Naive thymus-derived CD8-positive, alpha-beta T cell (primary cell): ENCODE results near the gene NPFFR1. TPM values are rescaled to one million over a fixed set of nuclear protein-coding genes. Genes with fewer than 3 reads are reported as not detected.

ENCODE experiments used
- ATAC-seq, 2 donors: fragments of 150-1000 bp; cut with Tn5 transposase in 1 of 2; sonication (Bioruptor Pico), chemical (Tn5 transposase) in 1 of 2; 1 replicate in 1 of 2; 2 replicates in 1 of 2; pipeline ENCODE4 v1.10.0; 2021; ENCODE audit warnings: mild to moderate bottlenecking in 2 of 2, moderate library complexity in 2 of 2
- POLR2A ChIA-PET: fragments of 350-600 bp; sonication (Branson Sonifier 250); formaldehyde crosslinking; loops from one replicate; lab custom pipeline; 2021; ENCODE audit warnings: antibody characterized with exemption; lab: Charles Lee
- DNase-seq, 10 donors: peaks; one replicate each; pipeline versions ENCODE4 v3.0.0 to v3.0.0-alpha.2; 2020 to 2022
- H3K27ac Mint-ChIP-seq, 10 donors: one replicate each; pipeline ENCODE4 v1.8.0; 2020 to 2022; ENCODE audit warnings: mild to moderate bottlenecking in 10 of 10, mixed read lengths in 10 of 10, moderate library complexity in 4 of 10, inconsistent platforms in 1 of 10
- H3K27me3 Mint-ChIP-seq, 5 donors: one replicate each; pipeline ENCODE4 v1.8.0; 2021 to 2022; ENCODE audit warnings: mixed read lengths in 5 of 5
- H3K36me3 Mint-ChIP-seq, 3 donors: one replicate each; pipeline ENCODE4 v1.8.0; 2020 to 2022; ENCODE audit warnings: mixed read lengths in 3 of 3, mild to moderate bottlenecking in 2 of 3, inconsistent platforms in 1 of 3
- H3K4me1 Mint-ChIP-seq, 4 donors: one replicate each; pipeline ENCODE4 v1.8.0; 2021 to 2022; ENCODE audit warnings: mixed read lengths in 4 of 4
- H3K4me3 Mint-ChIP-seq, 10 donors: one replicate each; pipeline ENCODE4 v1.8.0; 2020 to 2022; ENCODE audit warnings: mild to moderate bottlenecking in 10 of 10, mixed read lengths in 10 of 10, moderate library complexity in 6 of 10, inconsistent platforms in 1 of 10
- H3K9me3 Mint-ChIP-seq, 9 donors: one replicate each; pipeline ENCODE4 v1.8.0; 2020 to 2022; ENCODE audit warnings: mixed read lengths in 9 of 9, mild to moderate bottlenecking in 3 of 9, inconsistent platforms in 1 of 9, moderate library complexity in 1 of 9
- polyA plus RNA-seq, 3 donors: library from polyadenylated mRNA; unstranded; fragments of 300-500 nt; fragmentation: Illumina TruSeq; gene quantifications; one replicate each; pipeline ENCODE4 v1.2.3, GENCODE V29; 2021
- total RNA-seq, 8 experiments: library from RNA in 2 of 8; stranded (reverse) in 2 of 8; gene quantifications; one replicate each; pipeline ENCODE4 v1.2.3 and lab custom pipeline; 2021 to 2026

NPFFR1 gene
- total and polyA plus RNA-seq, 5 experiments from 2014 or later = not detected

DNA sequence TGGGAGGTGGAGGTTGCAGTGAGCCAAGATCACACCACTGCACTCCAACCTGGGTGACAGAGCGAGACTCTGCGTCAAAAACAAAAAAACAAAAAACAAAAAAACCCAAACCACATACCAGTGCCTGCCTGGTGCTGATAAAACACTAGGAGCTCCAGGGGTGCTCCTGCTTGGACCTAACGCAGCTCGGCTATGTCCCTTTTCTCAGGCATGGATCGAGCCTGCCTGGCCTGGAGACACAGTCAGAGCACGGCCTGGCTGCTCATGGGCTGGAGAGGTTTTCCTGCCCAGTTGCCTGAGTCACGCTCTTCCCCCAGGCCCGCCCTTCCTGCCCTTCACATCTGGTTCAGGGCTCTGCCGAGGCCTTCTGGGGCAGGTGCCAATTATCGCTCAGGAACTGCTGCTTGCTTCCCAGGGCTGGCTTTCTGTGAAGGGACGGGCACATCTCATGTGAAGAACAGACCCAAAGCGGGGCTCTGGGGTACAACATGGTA lies 12.6 kb upstream of the NPFFR1 start:
- H3K4me3 Mint-ChIP-seq = no peak overlapping the region
- H3K36me3 Mint-ChIP-seq = no peaks in the 10 kb centered on the region
- peaks cover 0 to 6% (median 1%) of the 10 kb centered on the region in 4 donors for H3K4me1 Mint-ChIP-seq
- ATAC-seq (no peak), DNase-seq (no peak)
- H3K27me3 Mint-ChIP-seq = no peaks in the 10 kb centered on the region
- H3K27ac Mint-ChIP-seq = peak overlapping the region in 1 of 10 donors; percentile 33
- POLR2A ChIA-PET = no interaction called here
- H3K9me3 Mint-ChIP-seq = no peaks in the 10 kb centered on the region

DNA sequence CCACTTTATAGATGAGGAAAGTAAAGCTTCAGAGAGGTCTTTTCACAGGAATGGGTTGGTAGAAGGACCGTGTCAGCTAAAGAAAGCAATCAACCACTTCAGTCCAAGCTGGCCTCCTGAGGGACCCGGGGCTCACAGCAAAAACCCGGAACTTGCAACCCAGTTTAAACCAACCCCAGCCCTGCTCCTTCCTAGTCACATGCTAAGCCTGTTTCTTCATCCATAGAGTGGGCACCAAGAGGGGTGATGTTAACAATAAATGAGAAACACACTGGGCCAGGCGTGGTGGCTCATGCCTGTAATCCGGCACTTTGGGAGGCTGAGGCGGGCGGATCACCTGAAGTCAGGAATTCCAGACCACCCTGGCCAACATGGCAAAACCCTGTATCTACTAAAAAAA lies 12.1 kb upstream of the NPFFR1 start:
- Mint-ChIP-seq H3K9me3 (no peaks in the 10 kb centered on the region), H3K27ac (no peak overlapping the region), H3K4me3 (no peak overlapping the region), H3K4me1 (peaks cover 0 to 6% (median 1%) of the 10 kb centered on the region in 4 donors), H3K36me3 (no peaks in the 10 kb centered on the region), H3K27me3 (no peaks in the 10 kb centered on the region)
- ATAC-seq (no peak), DNase-seq (no peak)
- POLR2A ChIA-PET = no interaction called here

DNA sequence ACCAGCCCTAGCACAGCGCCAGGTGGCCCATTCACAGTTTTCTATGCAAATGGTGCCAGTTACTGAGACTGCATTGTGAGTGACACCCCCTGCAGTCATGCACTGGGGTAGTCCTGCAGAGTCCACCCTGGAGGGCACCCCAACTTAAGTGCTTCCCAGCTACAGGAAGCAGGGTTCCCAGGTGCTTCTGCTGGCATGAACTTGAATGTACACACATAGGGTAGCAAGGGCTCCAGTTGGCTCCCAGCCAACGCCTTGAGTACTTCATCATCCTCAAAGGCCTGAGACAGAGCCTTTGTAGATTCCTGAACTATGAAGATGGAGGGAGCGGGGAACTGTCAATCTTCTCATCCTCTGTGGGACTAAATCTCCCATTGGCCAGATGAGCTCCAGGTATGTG lies 11.5 kb upstream of the NPFFR1 start:
- H3K4me3 Mint-ChIP-seq = no peak overlapping the region
- POLR2A ChIA-PET = no interaction called here
- H3K36me3 Mint-ChIP-seq = no peaks in the 10 kb centered on the region
- H3K27ac Mint-ChIP-seq = no peak overlapping the region
- H3K27me3 Mint-ChIP-seq = no peaks in the 10 kb centered on the region
- ATAC-seq (no peak), DNase-seq (no peak)
- peaks cover 0 to 6% (median 1%) of the 10 kb centered on the region in 4 donors for H3K4me1 Mint-ChIP-seq
- H3K9me3 Mint-ChIP-seq = no peaks in the 10 kb centered on the region

- ATAC-seq (no peak), DNase-seq (no peak)
- Mint-ChIP-seq H3K4me1 (peaks cover 0 to 6% (median 2%) of the 10 kb centered on the region in 4 donors), H3K27me3 (peaks cover 0 to 6% (median 5%) of the 10 kb centered on the region in 5 donors), H3K9me3 (no peaks in the 10 kb centered on the region), H3K27ac (peak overlapping the region in 1 of 10 donors; percentile 21), H3K4me3 (no peak overlapping the region), H3K36me3 (no peaks in the 10 kb centered on the region)
- POLR2A ChIA-PET = no interaction called here
Measured at GRCh38 chr10:70293169-70293843, 9.5 kb upstream of the NPFFR1 start.

- Mint-ChIP-seq H3K9me3 (no peaks in the 10 kb centered on the region), H3K4me1 (peaks cover 0 to 6% (median 2%) of the 10 kb centered on the region in 4 donors), H3K27me3 (peaks cover 2 to 19% (median 11%) of the 10 kb centered on the region in 5 donors), H3K4me3 (no peak overlapping the region), H3K36me3 (no peaks in the 10 kb centered on the region), H3K27ac (no peak overlapping the region)
- POLR2A ChIA-PET = no interaction called here
- ATAC-seq (no peak), DNase-seq (no peak)
Measured at GRCh38 chr10:70292004-70292403, 8.2 kb upstream of the NPFFR1 start.

DNA sequence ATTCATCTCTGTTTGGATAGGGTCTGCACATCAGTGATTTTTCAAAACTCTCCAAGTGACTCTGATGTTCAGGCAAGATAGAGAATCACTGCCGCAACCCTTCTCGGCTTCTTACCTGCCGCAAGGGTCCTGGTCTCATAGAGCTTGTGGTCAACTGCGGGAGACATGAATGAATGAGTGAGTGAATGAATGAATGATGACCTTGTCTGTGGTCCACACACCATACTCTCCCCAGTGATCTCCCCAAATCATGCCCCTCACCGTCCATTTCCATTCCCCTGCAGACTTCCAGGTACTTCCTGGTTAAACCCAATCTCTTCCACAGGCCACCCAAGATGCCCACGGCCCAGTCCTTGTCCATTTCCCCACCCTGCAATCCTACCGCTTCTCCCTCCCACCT lies 5.9 kb upstream of the NPFFR1 start:
- no peak overlapping the region for H3K27ac Mint-ChIP-seq

DNA sequence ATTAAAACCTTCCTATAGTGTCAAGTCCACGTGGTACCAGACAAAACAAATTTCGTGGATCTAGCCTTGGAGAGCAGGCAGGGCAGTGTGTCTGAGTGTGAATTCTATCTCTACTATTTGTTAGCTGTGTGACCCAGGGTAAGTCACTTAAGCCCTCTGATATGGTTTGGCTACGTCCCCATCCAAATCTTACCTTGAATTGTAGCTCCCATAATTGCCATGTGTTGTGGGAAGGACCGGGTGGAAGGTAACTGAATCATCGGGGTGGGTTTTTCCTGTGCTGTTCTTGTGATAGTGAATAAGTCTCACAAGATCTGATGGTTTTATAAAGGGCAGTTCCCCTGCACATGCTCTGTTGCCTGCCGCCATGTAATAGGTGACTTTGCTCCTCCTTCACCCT lies 2.8 kb upstream of the NPFFR1 start:
- Mint-ChIP-seq H3K36me3 (peaks cover 0 to 12% (median 3%) of the 10 kb centered on the region in 3 donors), H3K9me3 (peaks cover 0 to 7% (median 0%) of the 10 kb centered on the region in 9 donors), H3K4me3 (no peak overlapping the region), H3K4me1 (peaks cover 0 to 7% (median 5%) of the 10 kb centered on the region in 4 donors), H3K27ac (no peak overlapping the region), H3K27me3 (peaks cover 42 to 73% (median 53%) of the 10 kb centered on the region in 5 donors)
- no peak for DNase-seq
- POLR2A ChIA-PET = interaction anchor here (0.6 kb wide), 1 partner anchor 932 kb away, joined by 6 read pairs; no protein-coding TSS in a partner anchor
- ATAC-seq = no peak

More for the DNA sequence above, 5.9 kb upstream of the NPFFR1 start:
- peaks cover 20 to 42% (median 31%) of the 10 kb centered on the region in 5 donors for H3K27me3 Mint-ChIP-seq
- peaks cover 0 to 4% (median 1%) of the 10 kb centered on the region in 4 donors for H3K4me1 Mint-ChIP-seq
- H3K36me3 Mint-ChIP-seq = peaks cover 0 to 6% (median 0%) of the 10 kb centered on the region in 3 donors
- H3K9me3 Mint-ChIP-seq = peaks cover 0 to 2% (median 0%) of the 10 kb centered on the region in 9 donors
- H3K4me3 Mint-ChIP-seq = no peak overlapping the region
- POLR2A ChIA-PET = no interaction called here
- DNase-seq (no peak), ATAC-seq (no peak)

DNA sequence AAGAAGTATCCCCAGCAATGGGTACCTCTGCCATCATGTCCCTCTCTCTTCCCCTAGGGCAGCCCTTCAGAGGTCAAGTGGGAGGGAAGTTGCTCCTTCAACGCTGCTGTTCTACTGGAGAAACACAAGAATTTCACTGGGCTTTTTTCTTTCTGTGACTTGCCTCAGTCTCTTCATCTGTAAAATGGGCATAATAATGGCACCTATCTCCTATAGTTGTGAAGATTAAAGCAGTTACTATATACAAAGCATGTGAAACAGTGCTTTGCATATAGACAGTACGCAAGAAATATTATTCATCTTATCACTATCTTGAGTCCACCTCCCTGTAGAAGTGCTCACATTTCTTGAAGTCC lies 1.6 kb upstream of the NPFFR1 start:
- Mint-ChIP-seq H3K36me3 (peaks cover 0 to 12% (median 3%) of the 10 kb centered on the region in 3 donors), H3K4me3 (no peak overlapping the region), H3K9me3 (peaks cover 0 to 7% (median 0%) of the 10 kb centered on the region in 9 donors), H3K4me1 (peaks cover 0 to 7% (median 5%) of the 10 kb centered on the region in 4 donors), H3K27ac (no peak overlapping the region), H3K27me3 (peaks cover 45 to 81% (median 53%) of the 10 kb centered on the region in 5 donors)
- DNase-seq = no peak
- no peak for ATAC-seq
- POLR2A ChIA-PET = no interaction called here

DNA sequence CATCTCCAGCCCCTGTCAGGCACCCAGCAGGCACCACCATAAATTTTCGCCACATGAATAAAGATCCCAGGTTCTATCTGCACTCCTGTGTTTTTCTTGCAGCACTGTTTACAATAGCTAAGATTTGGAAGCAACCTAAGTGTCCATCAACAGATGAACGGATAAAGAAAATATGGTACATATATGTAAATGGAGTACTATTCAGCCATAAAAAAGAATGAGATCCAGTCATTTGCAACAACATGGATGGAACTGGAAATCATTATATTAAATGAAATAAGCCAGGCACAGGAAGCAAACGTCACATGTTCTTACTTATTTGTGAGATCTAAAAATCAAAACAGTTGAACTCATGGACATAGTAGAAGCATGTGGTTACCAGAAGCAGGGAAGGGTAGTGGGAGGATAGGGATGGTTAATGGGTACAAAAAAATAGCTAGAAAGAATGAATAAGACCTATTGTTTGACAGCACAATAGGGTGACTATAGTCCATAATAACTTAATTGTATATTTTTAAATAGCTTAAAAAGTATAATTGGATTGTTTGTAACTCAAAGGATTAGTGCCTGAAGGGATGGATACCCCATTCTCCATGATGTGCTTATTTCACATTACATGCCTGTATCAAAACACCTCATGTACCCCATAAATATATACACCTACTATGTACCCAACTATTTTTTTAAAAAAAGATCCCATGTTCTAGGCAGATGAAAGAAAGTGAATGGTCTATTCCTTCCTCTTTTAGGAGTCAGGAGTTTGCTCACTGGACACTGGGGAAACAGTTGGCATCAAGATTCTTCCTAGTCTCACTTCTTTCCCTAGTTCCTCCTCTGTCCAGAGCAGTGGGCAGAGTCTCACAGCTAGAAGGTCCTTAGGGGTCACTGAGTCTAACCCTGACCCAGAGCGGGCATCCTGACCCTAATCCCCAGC lies 1.0 kb upstream of the NPFFR1 start:
- no peak for ATAC-seq
- H3K4me1 Mint-ChIP-seq = peaks cover 0 to 7% (median 4%) of the 10 kb centered on the region in 4 donors
- POLR2A ChIA-PET = no interaction called here
- H3K4me3 Mint-ChIP-seq = peak overlapping the region in 1 of 10 donors; percentile 26
- H3K27ac Mint-ChIP-seq = no peak overlapping the region
- peaks cover 0 to 7% (median 0%) of the 10 kb centered on the region in 9 donors for H3K9me3 Mint-ChIP-seq
- peaks cover 0 to 12% (median 3%) of the 10 kb centered on the region in 3 donors for H3K36me3 Mint-ChIP-seq
- H3K27me3 Mint-ChIP-seq = peaks cover 42 to 81% (median 50%) of the 10 kb centered on the region in 5 donors
- DNase-seq = no peak

DNA sequence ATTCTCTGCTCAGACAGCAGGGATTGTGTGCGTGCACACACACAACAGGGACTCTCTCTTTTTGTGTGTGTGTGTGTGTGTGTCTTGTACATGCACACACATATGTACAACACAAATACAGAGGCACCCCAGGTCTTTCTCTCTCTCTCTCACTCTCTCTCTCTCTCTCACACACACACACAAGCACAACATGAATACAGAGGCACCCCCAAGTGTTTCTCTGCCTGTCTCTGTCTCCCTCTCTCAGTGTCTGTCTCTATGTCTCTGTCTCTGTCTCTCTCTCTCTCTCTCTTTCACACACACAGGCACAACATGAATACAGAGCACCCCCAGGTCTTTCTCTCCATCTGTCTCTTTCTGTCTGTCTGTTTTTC lies 746 bp downstream of the NPFFR1 start:
- H3K27ac Mint-ChIP-seq = peak overlapping the region in 1 of 10 donors; percentile 20
- H3K4me1 Mint-ChIP-seq = peaks cover 0 to 7% (median 4%) of the 10 kb centered on the region in 4 donors
- H3K36me3 Mint-ChIP-seq = peaks cover 0 to 12% (median 3%) of the 10 kb centered on the region in 3 donors
- ATAC-seq (no peak), DNase-seq (no peak)
- H3K27me3 Mint-ChIP-seq = peaks cover 41 to 72% (median 47%) of the 10 kb centered on the region in 5 donors
- H3K9me3 Mint-ChIP-seq = peaks cover 0 to 7% (median 0%) of the 10 kb centered on the region in 9 donors
- peak overlapping the region in 3 of 10 donors; percentile 1 to 30 (median 15) for H3K4me3 Mint-ChIP-seq
- POLR2A ChIA-PET = no interaction called here

DNA sequence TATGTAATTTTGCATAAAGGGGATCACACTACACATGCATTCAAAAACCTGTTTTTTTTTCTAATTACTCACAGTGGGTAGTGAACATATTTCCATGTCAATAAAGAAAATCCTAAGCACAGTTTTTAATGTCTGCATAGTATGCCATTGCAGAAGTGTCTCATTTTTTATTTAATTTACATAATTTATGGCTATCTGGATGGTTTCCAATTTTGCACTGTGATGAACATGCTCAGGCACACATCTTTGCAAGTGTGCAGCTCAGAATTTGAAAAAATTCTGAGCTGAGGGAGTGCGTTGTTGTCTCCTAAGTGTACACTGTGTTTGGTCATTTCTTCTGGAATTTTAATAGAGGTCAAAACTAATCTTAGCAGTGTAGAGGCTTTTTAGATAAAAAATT lies 2.2 kb downstream of the NPFFR1 start:
- H3K36me3 Mint-ChIP-seq = peaks cover 0 to 10% (median 3%) of the 10 kb centered on the region in 3 donors
- DNase-seq (no peak), ATAC-seq (no peak)
- POLR2A ChIA-PET = no interaction called here
- H3K4me3 Mint-ChIP-seq = no peak overlapping the region
- H3K4me1 Mint-ChIP-seq = peaks cover 0 to 7% (median 4%) of the 10 kb centered on the region in 4 donors
- H3K27me3 Mint-ChIP-seq = peaks cover 34 to 58% (median 39%) of the 10 kb centered on the region in 5 donors
- peaks cover 0 to 7% (median 0%) of the 10 kb centered on the region in 9 donors for H3K9me3 Mint-ChIP-seq
- H3K27ac Mint-ChIP-seq = no peak overlapping the region

DNA sequence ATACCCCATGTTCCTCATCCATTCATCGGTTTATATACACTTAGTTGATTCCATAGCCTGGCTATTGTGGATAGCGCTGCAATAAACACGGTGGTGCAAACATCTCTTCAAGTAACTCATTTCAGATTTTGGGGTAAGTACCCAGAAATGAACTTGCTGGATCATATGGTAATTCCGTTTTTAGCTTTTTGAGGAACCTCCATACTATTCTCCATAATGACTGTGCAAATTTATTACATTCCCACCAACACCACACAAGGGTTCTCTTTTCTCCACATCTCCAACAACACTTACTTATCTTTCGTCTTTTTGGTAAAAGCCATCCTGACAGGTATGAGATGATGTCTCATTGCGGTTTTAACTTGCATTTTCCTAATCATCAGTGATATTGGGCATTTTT lies 3.7 kb downstream of the NPFFR1 start:
- peak overlapping the region in 1 of 10 donors; percentile 68 for H3K27ac Mint-ChIP-seq
- H3K27me3 Mint-ChIP-seq = peaks cover 20 to 42% (median 27%) of the 10 kb centered on the region in 5 donors
- ATAC-seq = no peak
- H3K36me3 Mint-ChIP-seq = peaks cover 0 to 6% (median 3%) of the 10 kb centered on the region in 3 donors
- no peak for DNase-seq
- peaks cover 0 to 7% (median 4%) of the 10 kb centered on the region in 4 donors for H3K4me1 Mint-ChIP-seq
- H3K4me3 Mint-ChIP-seq = no peak overlapping the region
- POLR2A ChIA-PET = no interaction called here
- H3K9me3 Mint-ChIP-seq = peaks cover 0 to 7% (median 0%) of the 10 kb centered on the region in 9 donors
